Measurements from ENCODE around the gene RAB12.
A peak's percentile ranks its signal among the peaks of the same experiment; 100 is the strongest.
"Not testable (repeated sequence)": the region's sequence is repeated elsewhere in the genome, so short reads cannot be mapped to it uniquely, and the experiment has no call there.

The RAB12 gene

DNA sequence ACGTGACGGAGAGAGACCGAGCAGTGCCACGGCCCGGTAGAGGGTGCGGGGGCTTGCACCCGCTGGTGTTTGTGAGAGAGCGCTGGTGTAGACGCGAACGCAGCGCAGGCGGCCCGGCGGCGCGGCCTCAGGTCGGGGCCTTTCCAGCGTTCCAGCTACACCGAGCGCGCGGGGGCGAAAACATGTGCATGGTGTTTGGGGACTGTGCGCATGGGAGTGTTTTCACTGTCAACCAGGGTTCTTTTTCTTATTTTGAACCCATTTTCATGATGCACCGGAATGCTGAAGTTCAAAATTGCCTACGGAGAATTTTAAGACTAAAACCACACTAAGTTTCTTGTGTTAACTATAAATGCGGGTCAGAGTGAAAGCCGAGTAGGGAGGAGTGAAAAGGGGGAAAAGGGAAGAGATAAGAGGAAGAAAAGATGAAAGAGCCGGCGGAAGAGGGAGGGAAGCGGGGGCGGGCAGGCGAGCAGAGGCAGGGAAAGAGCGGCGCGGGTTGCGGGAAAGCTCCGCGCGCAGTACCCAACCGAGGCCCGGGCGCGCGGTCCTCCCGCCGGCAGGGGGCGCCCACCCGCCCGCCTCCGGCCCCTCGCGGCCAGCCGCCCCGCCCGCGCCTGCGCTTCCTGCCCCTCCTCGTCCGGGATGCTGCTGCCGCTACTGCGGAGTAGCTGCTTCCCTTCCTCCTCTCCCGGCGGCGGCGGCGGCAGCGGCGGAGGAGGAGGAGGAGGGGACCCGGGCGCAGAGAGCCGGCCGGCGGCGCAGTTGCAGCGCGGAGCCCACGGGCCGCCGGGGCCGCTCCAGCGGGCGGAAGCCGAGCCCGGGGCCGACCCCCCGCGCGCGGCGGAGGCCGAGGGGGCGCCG is at the start of gene RAB12:
TSS of gene RAB12 (plus strand) at position 643 of the 864 bp plus-strand sequence. CDS start at position 646, 3 bp downstream.
- peak; percentile 76 for DNase-seq (ENCODE audit: low spot score)

DNA sequence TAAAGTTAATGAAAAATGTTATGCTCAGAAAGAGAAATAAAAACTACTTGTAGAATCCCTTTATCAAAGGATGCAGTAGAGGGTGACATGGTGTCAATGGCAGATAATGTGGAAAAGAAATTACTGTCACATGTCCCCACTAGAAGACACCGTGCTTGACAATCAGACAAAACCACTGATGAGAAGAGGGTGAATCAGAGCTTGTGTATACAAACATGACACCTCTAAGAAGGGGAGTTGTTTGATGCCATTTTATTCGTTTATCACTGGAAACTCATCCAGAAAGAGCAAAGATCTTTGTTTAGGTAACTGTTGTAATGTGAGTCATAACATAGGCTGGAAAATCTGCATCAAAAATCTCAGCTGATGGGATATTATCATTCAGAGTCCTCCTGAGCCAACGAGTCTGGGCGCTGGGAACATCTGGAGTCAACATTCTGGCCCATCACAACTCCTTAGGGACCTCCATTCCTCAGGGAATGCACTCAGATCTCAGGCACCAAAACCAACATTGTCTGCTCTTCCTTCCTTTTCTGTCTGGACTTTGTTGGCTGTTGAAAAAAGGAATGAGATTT is 49.5 kb upstream of the RAB12 start:
- DNase-seq (ENCODE audit: low spot score): no peak

DNA sequence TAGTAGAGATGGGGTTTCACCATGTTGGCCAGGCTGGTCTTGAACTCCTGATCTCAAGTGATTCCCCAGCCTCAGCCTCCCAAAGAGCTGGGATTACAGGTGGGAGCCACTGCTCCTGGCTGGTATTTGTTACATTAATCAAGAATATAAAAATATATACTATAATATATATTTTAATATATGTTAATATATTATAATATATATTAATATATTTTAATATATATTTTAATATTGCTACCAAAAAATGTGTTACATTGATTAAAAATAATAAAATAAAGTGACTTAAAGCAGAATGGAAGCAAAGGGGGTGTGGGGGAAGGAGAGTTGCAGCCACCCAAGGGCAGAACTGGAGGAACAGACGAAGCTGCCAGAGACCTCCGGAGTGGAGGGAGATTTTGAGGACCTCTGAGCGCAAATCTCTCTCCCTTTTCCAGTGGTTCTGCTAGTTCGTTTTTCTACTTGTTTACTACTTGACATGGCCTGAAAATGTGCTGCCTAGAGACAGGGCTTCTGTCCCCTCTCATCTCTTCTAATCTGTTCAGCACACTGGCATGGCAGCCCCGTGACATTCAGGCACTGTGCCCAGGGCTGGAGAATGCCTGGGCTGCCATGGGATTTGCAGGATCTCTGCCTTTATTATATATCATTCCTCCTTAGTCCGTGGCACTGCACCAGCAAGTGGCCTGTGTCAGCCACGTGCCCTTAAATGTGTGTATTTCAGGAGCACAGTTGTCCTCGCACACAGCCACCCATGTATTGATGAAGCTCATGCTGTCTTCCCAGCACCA is 47.9 kb upstream of the RAB12 start:
- peak; percentile 39 for DNase-seq (ENCODE audit: low spot score)

GRCh38 chr18:8562070-8562469 is 47.2 kb upstream of the RAB12 start:
- DNase-seq (ENCODE audit: low spot score): peak; percentile 51

- DNase-seq (ENCODE audit: low spot score): peak; percentile 80
These were observed 46.3 kb upstream of the RAB12 start for GRCh38 chr18:8562919-8563318.

DNA sequence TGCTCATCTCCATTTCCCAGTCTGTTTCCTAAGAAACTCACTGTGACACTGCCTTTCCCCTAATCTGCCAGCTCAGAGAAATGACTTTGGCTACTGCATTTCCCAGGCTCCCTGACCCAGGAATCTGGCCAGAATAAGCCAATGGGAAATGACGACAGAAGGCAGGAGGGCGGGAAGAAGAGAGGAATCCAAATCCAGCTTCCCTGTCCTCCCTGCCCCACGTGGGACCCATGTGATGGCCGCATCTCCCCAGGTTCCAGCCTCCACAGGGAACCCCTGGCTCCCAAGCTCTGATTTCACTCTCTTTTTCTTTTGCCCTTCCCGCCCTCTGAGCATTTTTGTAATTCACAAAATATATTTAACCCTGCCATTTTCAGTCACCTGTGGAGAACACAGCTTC is 37.8 kb upstream of the RAB12 start:
- no peak for DNase-seq (ENCODE audit: low spot score)

DNA sequence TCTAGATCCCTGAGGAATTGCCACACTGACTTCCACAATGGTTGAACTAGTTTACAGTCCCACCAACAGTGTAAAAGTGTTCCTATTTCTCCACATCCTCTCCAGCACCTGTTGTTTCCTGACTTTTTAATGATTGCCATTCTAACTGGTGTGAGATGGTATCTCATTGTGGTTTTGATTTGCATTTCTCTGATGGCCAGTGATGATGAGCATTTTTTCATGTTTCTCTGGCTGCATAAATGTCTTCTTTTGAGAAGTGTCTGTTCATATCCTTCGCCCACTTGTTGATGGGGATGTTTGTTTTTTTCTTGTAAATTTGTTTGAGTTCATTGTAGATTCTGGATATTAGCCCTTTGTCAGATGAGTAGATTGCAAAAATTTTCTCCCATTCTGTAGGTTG is 35.5 kb upstream of the RAB12 start:
- DNase-seq (ENCODE audit: low spot score): not testable (repeated sequence)

DNA sequence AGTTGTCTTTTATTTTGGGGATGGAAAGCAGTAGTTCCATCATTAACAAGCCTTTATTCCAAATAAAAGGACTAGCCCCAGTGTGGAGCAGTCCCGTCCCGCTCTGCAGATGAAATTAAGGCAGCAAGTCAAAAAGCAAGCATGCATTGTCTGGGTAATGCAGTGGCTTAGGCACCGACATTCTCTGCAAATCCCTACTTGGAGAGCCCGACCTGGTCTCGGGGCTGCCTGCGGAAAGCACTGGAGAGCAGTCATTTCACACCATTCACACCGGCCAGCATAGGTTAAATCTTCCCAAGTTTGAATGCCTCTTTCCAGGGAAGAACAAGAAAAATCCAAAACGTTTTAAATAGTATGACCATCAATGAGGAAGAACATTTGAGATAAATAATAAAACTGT is 24.4 kb upstream of the RAB12 start:
- no peak for DNase-seq (ENCODE audit: low spot score)

- DNase-seq (ENCODE audit: low spot score): no peak
These were observed 22.3 kb upstream of the RAB12 start for GRCh38 chr18:8586941-8587340.

DNA sequence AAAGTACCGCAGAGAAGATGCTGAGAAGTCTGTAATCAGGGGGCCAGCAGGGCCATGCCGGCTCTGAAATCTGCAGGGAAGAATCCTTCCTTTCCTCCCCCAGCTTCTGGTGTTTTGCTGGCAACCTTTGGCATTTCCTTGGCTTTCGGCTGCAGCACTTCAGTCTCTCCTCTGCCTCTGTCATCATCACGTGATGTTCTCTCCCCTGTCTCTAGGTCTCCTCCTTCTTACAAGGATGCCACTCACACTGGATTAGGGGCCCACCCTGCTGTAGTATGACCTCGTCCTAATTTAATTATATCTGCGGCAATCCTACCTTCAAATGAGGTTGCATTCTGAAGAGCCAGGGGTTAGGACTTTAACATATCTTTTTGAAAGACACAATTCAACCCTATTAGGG is 13.8 kb upstream of the RAB12 start:
- DNase-seq (ENCODE audit: low spot score): no peak

DNA sequence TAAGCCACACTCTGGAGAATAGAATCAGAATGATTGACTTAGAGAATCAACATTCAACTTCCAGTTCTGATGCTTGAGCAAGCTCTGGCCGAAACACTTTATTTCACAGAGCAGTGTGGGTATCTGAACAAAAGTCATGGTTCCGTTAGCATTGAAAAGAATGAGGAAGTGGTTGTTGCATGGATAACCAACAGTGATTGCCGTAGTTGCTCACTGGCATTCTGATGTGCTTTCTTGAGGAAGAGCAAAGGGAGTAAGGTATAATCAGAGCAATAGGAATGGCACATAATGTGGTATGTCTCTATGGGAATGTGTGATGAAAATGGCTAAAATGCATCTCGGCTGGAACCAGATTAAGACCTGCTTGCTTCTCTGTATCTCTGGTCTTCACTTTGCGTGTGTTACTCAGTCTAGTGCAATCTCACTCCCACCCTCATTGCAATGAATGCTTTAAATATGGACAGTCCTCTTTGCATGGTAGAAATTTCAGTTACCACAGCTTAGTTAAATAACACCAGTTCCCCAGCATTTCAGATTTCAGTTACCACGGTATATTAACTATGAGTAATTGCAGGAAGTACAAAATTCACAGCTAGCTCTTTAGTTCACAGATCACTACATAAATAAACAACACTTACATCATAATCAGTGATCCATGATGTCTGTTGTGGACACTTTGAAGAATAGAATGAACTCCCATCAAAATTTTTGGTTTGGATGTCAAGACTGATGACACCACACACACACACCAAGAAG is 7.8 kb upstream of the RAB12 start:
- DNase-seq (ENCODE audit: low spot score): no peak

- DNase-seq (ENCODE audit: low spot score): no peak
These were observed 7.2 kb upstream of the RAB12 start for GRCh38 chr18:8602040-8602439.

DNA sequence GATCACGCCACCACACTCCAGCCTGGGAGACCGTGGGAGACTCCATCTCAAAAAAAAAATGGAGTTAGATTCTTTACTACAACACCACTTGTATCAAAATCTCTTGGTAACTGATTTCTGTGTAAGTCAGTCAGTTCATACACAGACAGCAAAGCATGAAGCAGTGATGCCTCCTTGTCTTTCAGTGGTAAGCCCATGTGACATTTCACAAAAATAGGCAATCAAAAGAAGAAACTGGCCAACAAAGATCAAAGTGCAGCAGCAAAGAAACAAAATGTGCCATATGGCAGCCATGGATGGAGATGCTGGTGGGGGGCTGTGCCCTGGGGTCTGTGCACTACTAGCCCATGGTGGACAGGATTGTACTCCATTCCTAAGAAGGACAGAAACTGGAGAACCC is 6.7 kb upstream of the RAB12 start:
- DNase-seq (ENCODE audit: low spot score): no peak

- DNase-seq (ENCODE audit: low spot score): no peak
These were observed 5.3 kb upstream of the RAB12 start for GRCh38 chr18:8603663-8604520.

DNA sequence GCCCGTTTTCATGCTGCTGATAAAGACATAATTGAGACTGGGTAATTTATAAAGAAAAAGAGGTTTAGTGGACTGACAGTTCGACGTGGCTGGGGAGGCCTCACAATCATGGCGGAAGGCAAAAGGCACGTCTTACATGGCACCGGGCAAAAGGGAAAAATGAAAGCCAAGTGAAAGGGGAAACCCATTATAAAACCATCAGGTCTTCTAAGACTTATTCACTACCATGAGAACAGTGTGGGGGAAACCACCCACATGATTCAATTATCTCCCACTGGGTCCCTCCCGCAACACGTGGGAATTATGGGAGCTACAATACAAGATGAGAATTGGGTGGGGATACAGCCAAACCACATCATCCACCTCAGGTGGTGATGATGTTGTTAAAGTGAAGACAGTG is 3.3 kb upstream of the RAB12 start:
- DNase-seq (ENCODE audit: low spot score): no peak

- no peak for DNase-seq (ENCODE audit: low spot score)
These were observed 1.2 kb upstream of the RAB12 start for GRCh38 chr18:8607776-8608742.

- DNase-seq (ENCODE audit: low spot score): no peak
These were observed 622 bp downstream of the RAB12 start for GRCh38 chr18:8609659-8610458.

DNA sequence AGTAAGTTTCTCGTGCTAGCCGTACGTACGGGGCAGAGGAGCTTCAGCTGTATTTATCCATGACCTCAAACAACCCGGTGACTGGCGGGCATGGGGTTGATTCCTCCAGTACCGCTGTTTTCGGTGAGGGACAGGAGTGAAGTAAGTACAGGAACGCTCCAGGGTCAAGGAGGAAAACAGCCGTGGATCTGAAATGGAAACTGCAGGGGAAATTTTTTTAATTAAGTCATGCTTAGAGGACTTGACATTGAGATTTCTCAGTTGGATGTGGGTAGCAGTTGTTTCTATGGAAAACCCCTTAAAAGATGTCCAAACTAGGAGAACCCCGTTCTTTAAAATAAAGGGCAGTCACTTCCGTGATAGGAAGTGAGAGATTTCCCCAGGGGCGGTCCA is 1.2 kb downstream of the RAB12 start:
- no peak for DNase-seq (ENCODE audit: low spot score)

GRCh38 chr18:8611916-8612576 is 2.8 kb downstream of the RAB12 start:
- DNase-seq (ENCODE audit: low spot score): no peak
